Ovary (tissue), 3 donors: ENCODE data around the gene KRTAP1-4.

Experiments used
- CTCF ChIP-seq, 3 donors: fragments of 450-650 bp in 2 of 3; fragments of 200-600 bp in 1 of 3; IDR thresholded peaks; one replicate each; pipeline versions ENCODE4 v1.5.1 to v1.8.0; 2016 to 2022; ENCODE audit warnings: antibody characterized with exemption in 3 of 3, mild to moderate bottlenecking in 1 of 3
- EP300 ChIP-seq: sonication (generic); formaldehyde crosslinking; IDR thresholded peaks from one replicate; pipeline ENCODE4 v1.6.1; 2017; ENCODE audit warnings: antibody characterized with exemption
- POLR2A ChIP-seq: fragments of 450-650 bp; IDR thresholded peaks from one replicate; pipeline ENCODE4 v1.6.1; 2017; ENCODE audit warnings: antibody characterized with exemption, mild to moderate bottlenecking, moderate library complexity
- donor health status: DM: no; HTN: no; CAD: no.

GRCh38 chr17:41013181-41013580 is 16.8 kb downstream of the KRTAP1-4 start:
- TF ChIP-seq CTCF (IDR thresholded peaks at IDR 0.05), result no peak
- no peak for TF ChIP-seq EP300
- TF ChIP-seq POLR2A, result no peak
